ENCODE data around the gene ERBB4.

GRCh38 chr2:211724933-211725332 lies 813.7 kb downstream of the ERBB4 start:
- no peak for TF ChIP-seq SP2 (IDR thresholded peaks at IDR 0.05; ENCODE audit: low read length)
- TF ChIP-seq POLR2AphosphoS5 (IDR thresholded peaks at IDR 0.05; ENCODE audit: low read depth, low read length): no peak
- TF ChIP-seq GABPA (IDR thresholded peaks at IDR 0.05; ENCODE audit: borderline replicate concordance, insufficient read depth, low read length): no peak
- TF ChIP-seq, protein P1, sequence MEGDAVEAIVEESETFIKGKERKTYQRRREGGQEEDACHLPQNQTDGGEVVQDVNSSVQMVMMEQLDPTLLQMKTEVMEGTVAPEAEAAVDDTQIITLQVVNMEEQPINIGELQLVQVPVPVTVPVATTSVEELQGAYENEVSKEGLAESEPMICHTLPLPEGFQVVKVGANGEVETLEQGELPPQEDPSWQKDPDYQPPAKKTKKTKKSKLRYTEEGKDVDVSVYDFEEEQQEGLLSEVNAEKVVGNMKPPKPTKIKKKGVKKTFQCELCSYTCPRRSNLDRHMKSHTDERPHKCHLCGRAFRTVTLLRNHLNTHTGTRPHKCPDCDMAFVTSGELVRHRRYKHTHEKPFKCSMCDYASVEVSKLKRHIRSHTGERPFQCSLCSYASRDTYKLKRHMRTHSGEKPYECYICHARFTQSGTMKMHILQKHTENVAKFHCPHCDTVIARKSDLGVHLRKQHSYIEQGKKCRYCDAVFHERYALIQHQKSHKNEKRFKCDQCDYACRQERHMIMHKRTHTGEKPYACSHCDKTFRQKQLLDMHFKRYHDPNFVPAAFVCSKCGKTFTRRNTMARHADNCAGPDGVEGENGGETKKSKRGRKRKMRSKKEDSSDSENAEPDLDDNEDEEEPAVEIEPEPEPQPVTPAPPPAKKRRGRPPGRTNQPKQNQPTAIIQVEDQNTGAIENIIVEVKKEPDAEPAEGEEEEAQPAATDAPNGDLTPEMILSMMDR (IDR thresholded peaks at IDR 0.05; ENCODE audit: control extremely low read depth in 1 of 3, insufficient read depth in 1 of 3, low read depth in 1 of 3, low read length in 3 of 3): no peak
- TF ChIP-seq TAF1 (IDR thresholded peaks at IDR 0.05; ENCODE audit: low read depth, low read length): no peak
- no peak for TF ChIP-seq HDAC6 (IDR thresholded peaks at IDR 0.05; ENCODE audit: low read depth, low read length)
- TF ChIP-seq CEBPB (IDR thresholded peaks at IDR 0.05; ENCODE audit: low read depth, low read length): no peak
- TF ChIP-seq MAX (IDR thresholded peaks at IDR 0.05): no peak
- no peak for TF ChIP-seq EP300 (IDR thresholded peaks at IDR 0.05; ENCODE audit: borderline replicate concordance in 1 of 2, low read depth in 2 of 2, low read length in 2 of 2)
- no peak for TF ChIP-seq HDAC2 (IDR thresholded peaks at IDR 0.05; ENCODE audit: borderline replicate concordance in 1 of 2, low read depth in 2 of 2, low read length in 2 of 2)
- no peak for TF ChIP-seq SUZ12 (IDR thresholded peaks at IDR 0.05; ENCODE audit: low read length)
- no peak for TF ChIP-seq TAF7 (optimal IDR thresholded peaks at IDR 0.05; ENCODE audit: borderline replicate concordance, low read depth, low read length)
